PC-3 (cell line): ENCODE results near the gene CHI3L1. TPM values are rescaled to one million over a fixed set of nuclear protein-coding genes. Genes with fewer than 3 reads are reported as not detected.
"Not testable (repeated sequence)": the region's sequence is repeated elsewhere in the genome, so short reads cannot be mapped to it uniquely, and the experiment has no call there.

ENCODE experiments used
- ATAC-seq: fragments of 200-7000 bp; cut with Tn5 transposase; 2 replicates; pipeline ENCODE4 v1.9.1; 2020; ENCODE audit warnings: mild to moderate bottlenecking, moderate library complexity
- Bru-seq: library from RNA; stranded (reverse); fragments of 400-500 nt; gene quantifications from one replicate; lab custom pipeline; 2021; lab: Mats Ljungman, UMichigan
- BruChase-seq, 2 experiments: library from RNA; stranded (reverse); fragments of 400-500 nt; gene quantifications; one replicate each; lab custom pipeline; 2021; lab: Mats Ljungman, UMichigan
- BruUV-seq: library from RNA; stranded (reverse); fragments of 400-500 nt; replicated peaks from 2 replicates; lab custom pipeline; 2021; lab: Mats Ljungman, UMichigan
- CTCF ChIA-PET: fragments of 300-600 bp; sonication (Branson Sonifier 250); formaldehyde crosslinking; loops from one replicate; lab custom pipeline; 2022; ENCODE audit warnings: antibody characterized with exemption; lab: Charles Lee
- POLR2A ChIA-PET: fragments of 300-600 bp; sonication (Branson Sonifier 250); formaldehyde crosslinking; loops from one replicate; lab custom pipeline; 2022; ENCODE audit warnings: antibody characterized with exemption; ENCODE audit not compliant: unreplicated experiment; lab: Charles Lee
- DNase-seq: peaks from one replicate; pipeline ENCODE4 v3.0.0-alpha.2; 2015
- H2AFZ ChIP-seq: fragments of 300-600 bp; sonication (generic); 2 replicates; pipeline ENCODE4 v1.6.0; 2016; ENCODE audit warnings: antibody characterized with exemption, low read length
- H3F3A ChIP-seq: fragments of 300-600 bp; sonication (generic); one replicate; pipeline ENCODE4 v1.6.0; 2017; ENCODE audit warnings: antibody characterized with exemption, low read length, control low read depth, mild to moderate bottlenecking; ENCODE audit not compliant: unreplicated experiment
- H3K27ac ChIP-seq: fragments of 300-600 bp; sonication (generic); 2 replicates; pipeline ENCODE4 v1.5.1; 2016; ENCODE audit warnings: mild to moderate bottlenecking, low read length
- H3K27me3 ChIP-seq: fragments of 300-600 bp; sonication (generic); 2 replicates; pipeline ENCODE4 v1.6.1; 2016; ENCODE audit warnings: low read length, mixed read lengths
- H3K36me3 ChIP-seq: fragments of 300-600 bp; sonication (generic); 2 replicates; pipeline ENCODE4 v1.6.1; 2016; ENCODE audit warnings: low read depth, mixed run types, low read length, mixed read lengths
- H3K4me1 ChIP-seq: fragments of 300-600 bp; sonication (generic); 2 replicates; pipeline ENCODE4 v1.5.1; 2016; ENCODE audit warnings: low read length; ENCODE audit not compliant: insufficient read depth
- H3K4me2 ChIP-seq: fragments of 300-600 bp; sonication (generic); 2 replicates; pipeline ENCODE4 v1.6.0; 2016; ENCODE audit warnings: low read length
- H3K4me3 ChIP-seq: fragments of 300-600 bp; sonication (generic); 2 replicates; pipeline ENCODE4 v1.5.1; 2016; ENCODE audit warnings: mild to moderate bottlenecking, low read length, mixed read lengths
- H3K79me2 ChIP-seq: fragments of 300-600 bp; sonication (generic); 2 replicates; pipeline ENCODE4 v1.6.1; 2017; ENCODE audit warnings: low read length, mixed read lengths
- H3K9ac ChIP-seq: fragments of 300-600 bp; sonication (generic); 2 replicates; pipeline ENCODE4 v1.6.0; 2016; ENCODE audit warnings: mild to moderate bottlenecking, low read length
- H3K9me2 ChIP-seq: fragments of 300-600 bp; sonication (generic); replicated peaks from 2 replicates; pipeline ENCODE4 v1.6.1; 2016; ENCODE audit warnings: mixed run types, low read length, mixed read lengths
- H3K9me3 ChIP-seq: fragments of 300-600 bp; sonication (generic); 2 replicates; pipeline ENCODE4 v1.6.1; 2016; ENCODE audit warnings: low read length, mixed read lengths
- H4K20me1 ChIP-seq: fragments of 300-600 bp; sonication (generic); 2 replicates; pipeline ENCODE4 v1.6.1; 2016; ENCODE audit warnings: low read length, mixed read lengths
- EZH2 ChIP-seq: fragments of 300-600 bp; sonication (generic); IDR thresholded peaks from one replicate; pipeline ENCODE4 v1.6.1; 2017; ENCODE audit warnings: antibody characterized with exemption, mild to moderate bottlenecking, low read length; ENCODE audit not compliant: unreplicated experiment
- EZH2phosphoT487 ChIP-seq: fragments of 300-600 bp; sonication (generic); IDR thresholded peaks from 2 replicates; pipeline ENCODE4 v1.6.1; 2018; ENCODE audit warnings: mild to moderate bottlenecking, antibody characterized with exemption, low read length, borderline replicate concordance
- intact Hi-C: fragments of 100-400 bp; cut with micrococcal nuclease; formaldehyde crosslinking; loops from 2 replicates; pipeline ENCODE4 v1.9.0; 2023
- long read RNA-seq: library from polyadenylated mRNA; unstranded; transcript quantifications from one replicate; pipeline ENCODE4 v2.0.0, GENCODE V29; 2021; ENCODE audit not compliant: unreplicated experiment
- total RNA-seq: library from RNA; depleted of rRNA; stranded (reverse); fragments of >200 nt; gene quantifications from 2 replicates; pipeline ENCODE4 v1.2.3, GENCODE V29; 2014; rRNA removed
- TF ChIP-seq, protein P1 (sequence below): fragments of 300-600 bp; sonication (generic); conservative IDR thresholded peaks from 2 replicates; pipeline ENCODE4 v1.5.1; 2017; ENCODE audit warnings: antibody characterized with exemption, low read depth, mild to moderate bottlenecking, low read length

Gene CHI3L1
- total RNA-seq (not detected in 2 replicates), Bru-seq, nascent RNA (not detected), BruChase-seq, experiment 1, labeled RNA remaining after a 6-hour chase (not detected), BruChase-seq, experiment 2, labeled RNA remaining after a 2-hour chase (not detected)
- long read RNA-seq, result 0 reads

GRCh38 chr1:203186446-203187303 lies at the start of gene CHI3L1:
Gene CHI3L1 (minus strand): TSS chr1:203186704. CDS start chr1:203186623, 81 bp downstream.
- Histone ChIP-seq H3K27ac (no peak within 1 kb of the TSS), H3K4me1 (no peaks in the 10 kb centered on the region), H3K27me3 (peaks cover 19% of the 10 kb centered on the region; the same call in 1 of the 2 replicates), H2AFZ (no peak within 1 kb of the TSS), H3K79me2 (no peaks in the 10 kb centered on the region), H3K4me2 (no peak within 1 kb of the TSS), H3K4me3 (no peak within 1 kb of the TSS), H3K9me3 (no peaks in the 10 kb centered on the region), H4K20me1 (no peaks in the 10 kb centered on the region), H3K9me2 (no peaks in the 10 kb centered on the region), H3K9ac (no peak within 1 kb of the TSS), H3K36me3 (no peaks in the 10 kb centered on the region), H3F3A (no peaks in the 10 kb centered on the region)
- no peak for TF ChIP-seq EZH2phosphoT487
- TF ChIP-seq, protein P1, sequence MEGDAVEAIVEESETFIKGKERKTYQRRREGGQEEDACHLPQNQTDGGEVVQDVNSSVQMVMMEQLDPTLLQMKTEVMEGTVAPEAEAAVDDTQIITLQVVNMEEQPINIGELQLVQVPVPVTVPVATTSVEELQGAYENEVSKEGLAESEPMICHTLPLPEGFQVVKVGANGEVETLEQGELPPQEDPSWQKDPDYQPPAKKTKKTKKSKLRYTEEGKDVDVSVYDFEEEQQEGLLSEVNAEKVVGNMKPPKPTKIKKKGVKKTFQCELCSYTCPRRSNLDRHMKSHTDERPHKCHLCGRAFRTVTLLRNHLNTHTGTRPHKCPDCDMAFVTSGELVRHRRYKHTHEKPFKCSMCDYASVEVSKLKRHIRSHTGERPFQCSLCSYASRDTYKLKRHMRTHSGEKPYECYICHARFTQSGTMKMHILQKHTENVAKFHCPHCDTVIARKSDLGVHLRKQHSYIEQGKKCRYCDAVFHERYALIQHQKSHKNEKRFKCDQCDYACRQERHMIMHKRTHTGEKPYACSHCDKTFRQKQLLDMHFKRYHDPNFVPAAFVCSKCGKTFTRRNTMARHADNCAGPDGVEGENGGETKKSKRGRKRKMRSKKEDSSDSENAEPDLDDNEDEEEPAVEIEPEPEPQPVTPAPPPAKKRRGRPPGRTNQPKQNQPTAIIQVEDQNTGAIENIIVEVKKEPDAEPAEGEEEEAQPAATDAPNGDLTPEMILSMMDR, result no peak
- TF ChIP-seq EZH2, result no peak
- intact Hi-C loops, result no loop called here
- ChIA-PET POLR2A (interaction anchor here (0.6 kb wide), 1 partner anchor 264 kb away, joined by 3 read pairs; no protein-coding TSS in a partner anchor), CTCF (no interaction called here)
- BruUV-seq, result no TSS peak
- DNase-seq (no peak), ATAC-seq (no peak)

GRCh38 chr1:203234901-203235300 lies 48.4 kb upstream of the CHI3L1 start:
- H3K4me2 ChIP-seq, H3K9ac ChIP-seq, H3K79me2 ChIP-seq, H3K36me3 ChIP-seq, ATAC-seq, POLR2A ChIA-PET, H3F3A ChIP-seq, BruUV-seq, H4K20me1 ChIP-seq, CTCF ChIA-PET, DNase-seq, intact Hi-C loops, H3K9me2 ChIP-seq, H3K27ac ChIP-seq, H3K4me1 ChIP-seq, H3K4me3 ChIP-seq, H2AFZ ChIP-seq: not testable (repeated sequence)
- peaks cover 31% of the 10 kb centered on the region; the same call in 1 of the 2 replicates for H3K27me3 ChIP-seq
- peaks cover 11% of the 10 kb centered on the region; the same call in 1 of the 2 replicates for H3K9me3 ChIP-seq

GRCh38 chr1:203229471-203230135 lies 43.1 kb upstream of the CHI3L1 start, which contains the start of gene CHIT1:
Gene CHIT1 (minus strand): TSS chr1:203229673. CDS start chr1:203229636, 37 bp downstream.
- Histone ChIP-seq H3K4me1 (no peaks in the 10 kb centered on the region), H3K9me2 (no peaks in the 10 kb centered on the region), H3K4me3 (no peak within 1 kb of the TSS), H3K4me2 (no peak within 1 kb of the TSS), H3K79me2 (no peaks in the 10 kb centered on the region), H3F3A (no peaks in the 10 kb centered on the region), H3K9me3 (no peaks in the 10 kb centered on the region), H3K27me3 (peaks cover 62% of the 10 kb centered on the region), H4K20me1 (no peaks in the 10 kb centered on the region), H3K36me3 (no peaks in the 10 kb centered on the region), H2AFZ (no peak within 1 kb of the TSS), H3K9ac (no peak within 1 kb of the TSS), H3K27ac (no peak within 1 kb of the TSS)
- ChIA-PET POLR2A (no interaction called here), CTCF (no interaction called here)
- ATAC-seq (no peak), DNase-seq (no peak)
- TF ChIP-seq EZH2phosphoT487, result no peak
- TF ChIP-seq, protein P1, result no peak
- TF ChIP-seq EZH2, result no peak
- BruUV-seq, result no TSS peak
- intact Hi-C loops, result no loop called here
